ENCODE data around the gene TIMM44.
"Not testable (repeated sequence)": the region's sequence is repeated elsewhere in the genome, so short reads cannot be mapped to it uniquely, and the experiment has no call there.

The TIMM44 gene

GRCh38 chr19:7923295-7924191 is 19.9 kb downstream of the TIMM44 start:
- no peak for DNase-seq

- DNase-seq = no peak
These were observed 20.6 kb downstream of the TIMM44 start for GRCh38 chr19:7922836-7923195.

GRCh38 chr19:7921967-7922835 is 21.3 kb downstream of the TIMM44 start:
- DNase-seq = no peak

GRCh38 chr19:7921302-7921966 is 22.0 kb downstream of the TIMM44 start:
- DNase-seq = no peak

GRCh38 chr19:7920519-7921301 is 22.8 kb downstream of the TIMM44 start:
- DNase-seq = peak; percentile 99

GRCh38 chr19:7919610-7920518 is 23.6 kb downstream of the TIMM44 start, which contains the start of gene SNAPC2:
Gene SNAPC2 (plus strand): TSS chr19:7920338. CDS start chr19:7920367, 29 bp downstream.
- peak; percentile 97 for DNase-seq

- no peak for DNase-seq
These were observed 24.6 kb downstream of the TIMM44 start for GRCh38 chr19:7918615-7919421.

- not testable (repeated sequence) for DNase-seq
These were observed 25.3 kb downstream of the TIMM44 start for GRCh38 chr19:7918062-7918614.

- peak; percentile 64 for DNase-seq
These were observed 26.0 kb downstream of the TIMM44 start for GRCh38 chr19:7917267-7918061.

GRCh38 chr19:7916955-7917266 is 26.6 kb downstream of the TIMM44 start:
- DNase-seq = no peak

- DNase-seq = peak; percentile 71
These were observed 27.1 kb downstream of the TIMM44 start for GRCh38 chr19:7916103-7916954.

GRCh38 chr19:7915250-7916102 is 28.0 kb downstream of the TIMM44 start:
- DNase-seq = no peak

- no peak for DNase-seq
These were observed 28.8 kb downstream of the TIMM44 start, which contains the start of gene TGFBR3L for GRCh38 chr19:7914598-7915045. Gene TGFBR3L (plus strand): TSS chr19:7914830.

- DNase-seq = no peak
These were observed 29.4 kb downstream of the TIMM44 start for GRCh38 chr19:7914099-7914498.

- DNase-seq = no peak
These were observed 29.8 kb downstream of the TIMM44 start for GRCh38 chr19:7913652-7914051.

- DNase-seq = no peak
These were observed 30.5 kb downstream of the TIMM44 start for GRCh38 chr19:7912697-7913564.
